Subcutaneous abdominal adipose tissue (tissue), 5 donors: ENCODE measurements around the gene CDYL2.
"Not testable (repeated sequence)": the region's sequence is repeated elsewhere in the genome, so short reads cannot be mapped to it uniquely, and the experiment has no call there.

Experiments
- H3K27ac ChIP-seq: one replicate; pipeline ENCODE4 v1.7.0; 2013; ENCODE audit warnings: low read depth, mild to moderate bottlenecking, inconsistent platforms, low read length, moderate library complexity
- H3K27me3 ChIP-seq, 5 donors: one replicate each; pipeline ENCODE4 v1.7.0; 2013; ENCODE audit warnings: low read length in 5 of 5, inconsistent platforms in 1 of 5; ENCODE audit not compliant: control insufficient read depth in 5 of 5, insufficient read depth in 4 of 5
- H3K36me3 ChIP-seq, 5 donors: one replicate each; pipeline ENCODE4 v1.7.0; 2013; ENCODE audit warnings: low read length in 5 of 5; ENCODE audit not compliant: control insufficient read depth in 5 of 5, insufficient read depth in 5 of 5
- H3K4me1 ChIP-seq, 5 donors: one replicate each; pipeline ENCODE4 v1.7.0; 2013; ENCODE audit warnings: low read length in 5 of 5, mild to moderate bottlenecking in 3 of 5, moderate library complexity in 1 of 5; ENCODE audit not compliant: control insufficient read depth in 5 of 5, insufficient read depth in 5 of 5
- H3K4me3 ChIP-seq, 5 donors: one replicate each; pipeline ENCODE4 v1.7.0; 2013; ENCODE audit warnings: low read length in 5 of 5, low read depth in 1 of 5
- H3K9ac ChIP-seq, 5 donors: one replicate each; pipeline ENCODE4 v1.7.0; 2013; ENCODE audit warnings: low read length in 5 of 5, mild to moderate bottlenecking in 4 of 5, moderate library complexity in 3 of 5
- H3K9me3 ChIP-seq, 5 donors: one replicate each; pipeline ENCODE4 v1.7.0; 2013; ENCODE audit warnings: low read length in 5 of 5; ENCODE audit not compliant: control insufficient read depth in 5 of 5
- donor health status: healthy.
- donor health status: healthy.
- donor health status: healthy.
- donor health status: healthy.
- donor health status: healthy.

Gene CDYL2

GRCh38 chr16:80815278-80815677, 10.9 kb upstream of the CDYL2 start:
- H3K9me3 ChIP-seq, H3K36me3 ChIP-seq, H3K4me3 ChIP-seq, H3K27ac ChIP-seq, H3K27me3 ChIP-seq, H3K9ac ChIP-seq, H3K4me1 ChIP-seq: not testable (repeated sequence)

GRCh38 chr16:80812593-80812992, 8.2 kb upstream of the CDYL2 start:
- Histone ChIP-seq H3K4me3 (no peak overlapping the region), H3K4me1 (no peaks in the 10 kb centered on the region), H3K27ac (no peak overlapping the region), H3K9ac (no peak overlapping the region), H3K9me3 (peaks cover 0 to 3% (median 0%) of the 10 kb centered on the region in 5 donors), H3K27me3 (peaks cover 0 to 2% (median 0%) of the 10 kb centered on the region in 5 donors), H3K36me3 (no peaks in the 10 kb centered on the region)

DNA sequence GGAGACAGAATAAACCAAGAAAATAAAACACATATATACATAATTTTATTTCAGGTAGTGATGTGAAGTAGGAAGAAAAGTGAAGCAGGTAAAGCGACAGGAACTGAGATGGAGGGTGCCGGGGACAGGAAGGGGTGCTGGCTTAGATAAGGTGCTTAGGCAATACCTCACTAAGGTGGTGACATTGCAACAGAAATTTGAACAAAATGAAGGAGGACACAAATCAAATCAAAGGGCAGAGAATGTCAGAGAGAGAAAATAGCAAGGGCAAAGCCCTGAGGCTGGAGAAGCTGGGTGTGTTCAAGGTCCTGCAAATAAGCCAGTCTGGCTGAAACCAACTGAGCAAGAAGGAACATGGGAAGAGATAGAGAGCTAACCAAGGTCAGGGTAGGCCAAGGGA, 5.0 kb upstream of the CDYL2 start:
- no peaks in the 10 kb centered on the region for H3K9me3 ChIP-seq
- no peaks in the 10 kb centered on the region for H3K27me3 ChIP-seq
- H3K4me3 ChIP-seq: no peak overlapping the region
- no peak overlapping the region for H3K27ac ChIP-seq
- no peaks in the 10 kb centered on the region for H3K36me3 ChIP-seq
- peaks cover 0 to 5% (median 4%) of the 10 kb centered on the region in 5 donors for H3K4me1 ChIP-seq
- no peak overlapping the region for H3K9ac ChIP-seq

- Histone ChIP-seq H3K36me3 (no peaks in the 10 kb centered on the region), H3K4me1 (peaks cover 0 to 8% (median 4%) of the 10 kb centered on the region in 5 donors)
Measured at GRCh38 chr16:80807906-80808305, 3.5 kb upstream of the CDYL2 start.

GRCh38 chr16:80806927-80807340, 2.5 kb upstream of the CDYL2 start:
- Histone ChIP-seq H3K36me3 (no peaks in the 10 kb centered on the region), H3K27ac (no peak overlapping the region), H3K9ac (no peak overlapping the region), H3K9me3 (no peaks in the 10 kb centered on the region), H3K4me1 (peaks cover 0 to 8% (median 4%) of the 10 kb centered on the region in 5 donors), H3K27me3 (no peaks in the 10 kb centered on the region), H3K4me3 (no peak overlapping the region)

More at GRCh38 chr16:80807906-80808305, 3.5 kb upstream of the CDYL2 start:
- Histone ChIP-seq H3K9ac (no peak overlapping the region), H3K27me3 (no peaks in the 10 kb centered on the region), H3K9me3 (no peaks in the 10 kb centered on the region), H3K4me3 (no peak overlapping the region), H3K27ac (no peak overlapping the region)

- Histone ChIP-seq H3K27ac (no peak overlapping the region), H3K4me3 (no peak overlapping the region), H3K4me1 (peaks cover 0 to 8% (median 4%) of the 10 kb centered on the region in 5 donors), H3K9me3 (no peaks in the 10 kb centered on the region), H3K27me3 (no peaks in the 10 kb centered on the region), H3K36me3 (no peaks in the 10 kb centered on the region), H3K9ac (no peak overlapping the region)
Measured at GRCh38 chr16:80806289-80806688, 1.9 kb upstream of the CDYL2 start.

GRCh38 chr16:80804056-80804525, 307 bp downstream of the CDYL2 start:
- H3K27ac ChIP-seq: no peak overlapping the region
- H3K27me3 ChIP-seq: no peaks in the 10 kb centered on the region
- H3K9ac ChIP-seq: no peak overlapping the region

GRCh38 chr16:80803339-80804055, 901 bp downstream of the CDYL2 start:
- H3K9ac ChIP-seq: no peak overlapping the region

More at GRCh38 chr16:80804056-80804525, 307 bp downstream of the CDYL2 start:
- Histone ChIP-seq H3K36me3 (no peaks in the 10 kb centered on the region), H3K9me3 (no peaks in the 10 kb centered on the region), H3K4me3 (peak overlapping the region; percentile 22 to 86 (median 74)), H3K4me1 (peaks cover 0 to 8% (median 4%) of the 10 kb centered on the region in 5 donors)

DNA sequence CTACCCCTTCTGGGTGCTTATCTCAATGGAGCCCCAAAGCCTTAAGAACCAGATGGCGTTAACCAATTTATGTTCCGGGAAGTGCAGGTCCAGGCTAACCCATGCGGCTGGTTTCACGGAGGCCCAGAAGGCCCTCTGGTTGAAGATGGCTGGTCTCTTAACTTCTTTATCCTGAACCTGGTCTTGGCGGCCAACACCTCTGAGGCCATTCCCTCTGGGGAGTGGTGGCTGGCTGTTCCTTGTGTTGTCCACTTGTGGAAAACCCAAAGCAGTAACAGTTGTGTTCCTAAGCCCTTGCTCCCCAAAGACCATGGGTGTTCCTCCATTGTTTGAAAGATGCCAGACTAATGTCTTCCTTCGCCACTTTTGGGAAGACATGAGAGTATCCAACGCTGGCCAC, 1.5 kb downstream of the CDYL2 start:
- H3K36me3 ChIP-seq: no peaks in the 10 kb centered on the region
- no peak overlapping the region for H3K9ac ChIP-seq
- H3K4me1 ChIP-seq: peaks cover 0 to 8% (median 4%) of the 10 kb centered on the region in 5 donors
- no peaks in the 10 kb centered on the region for H3K9me3 ChIP-seq
- H3K27ac ChIP-seq: no peak overlapping the region
- H3K27me3 ChIP-seq: no peaks in the 10 kb centered on the region
- peak overlapping the region in 2 of 5 donors; percentile 26 to 50 for H3K4me3 ChIP-seq

More at GRCh38 chr16:80803339-80804055, 901 bp downstream of the CDYL2 start:
- H3K27ac ChIP-seq: no peak overlapping the region
- peaks cover 0 to 8% (median 4%) of the 10 kb centered on the region in 5 donors for H3K4me1 ChIP-seq
- peak overlapping the region in 4 of 5 donors; percentile 51 to 60 (median 56) for H3K4me3 ChIP-seq
- H3K27me3 ChIP-seq: no peaks in the 10 kb centered on the region
- H3K36me3 ChIP-seq: no peaks in the 10 kb centered on the region
- no peaks in the 10 kb centered on the region for H3K9me3 ChIP-seq

GRCh38 chr16:80802138-80802537, 2.3 kb downstream of the CDYL2 start:
- Histone ChIP-seq H3K27ac (no peak overlapping the region), H3K9me3 (no peaks in the 10 kb centered on the region), H3K27me3 (no peaks in the 10 kb centered on the region), H3K4me3 (no peak overlapping the region), H3K4me1 (peaks cover 0 to 8% (median 4%) of the 10 kb centered on the region in 5 donors), H3K36me3 (no peaks in the 10 kb centered on the region), H3K9ac (no peak overlapping the region)
